Heart left ventricle (tissue), 13 donors: ENCODE results near the gene SUSD1.
"Not testable (repeated sequence)": the region's sequence is repeated elsewhere in the genome, so short reads cannot be mapped to it uniquely, and the experiment has no call there.

Experiments used
- POLR2A ChIP-seq, 2 donors: fragments of 450-650 bp; IDR thresholded peaks; one replicate each; pipeline ENCODE4 v1.6.1; 2017; ENCODE audit warnings: antibody characterized with exemption in 2 of 2, mild to moderate bottlenecking in 2 of 2, moderate library complexity in 2 of 2
- TF ChIP-seq, protein P1 (sequence below), 12 donors: fragments of 200-600 bp; sonication (generic) in 4 of 12; IDR thresholded peaks; one replicate each; pipeline versions ENCODE4 v1.5.0 to v1.8.0; 2018 to 2022; ENCODE audit warnings: antibody characterized with exemption in 12 of 12, mild to moderate bottlenecking in 5 of 12
- donor health status: ischemic (EF 13 %, LVEDD 7.1; RV severe dilation, severe dysfunction).
- donor health status: DM: no; HTN: yes; CAD: no.
- donor health status: DM: no; HTN: no; CAD: no.
- donor health status: ischemic (EF 25% LVEDD 6.9; RV normal size, moderate dysfunction).
- donor health status: ischemic (EF 25% LVEDD 5.7; RV mildly dilated, moderate dysfunction).
- donor health status: ischemic (EF 35%, LVEDD 5.7; RV mildly dilated, moderate dysfunction).
- donor health status: nonischemic (EF 11% LVEDD 7.7; RV severe dilation, severe dysfunction).
- donor health status: DM: yes; HTN: yes; CAD: no.
- donor health status: PGD.
- donor health status: ischemic (EF 29% LVEDD 5.4; RV normal size, mild dysfunction).
- donor health status: nonischemic (EF 23%, LVEDD 6.1; RV moderate dilation, normal function).

DNA sequence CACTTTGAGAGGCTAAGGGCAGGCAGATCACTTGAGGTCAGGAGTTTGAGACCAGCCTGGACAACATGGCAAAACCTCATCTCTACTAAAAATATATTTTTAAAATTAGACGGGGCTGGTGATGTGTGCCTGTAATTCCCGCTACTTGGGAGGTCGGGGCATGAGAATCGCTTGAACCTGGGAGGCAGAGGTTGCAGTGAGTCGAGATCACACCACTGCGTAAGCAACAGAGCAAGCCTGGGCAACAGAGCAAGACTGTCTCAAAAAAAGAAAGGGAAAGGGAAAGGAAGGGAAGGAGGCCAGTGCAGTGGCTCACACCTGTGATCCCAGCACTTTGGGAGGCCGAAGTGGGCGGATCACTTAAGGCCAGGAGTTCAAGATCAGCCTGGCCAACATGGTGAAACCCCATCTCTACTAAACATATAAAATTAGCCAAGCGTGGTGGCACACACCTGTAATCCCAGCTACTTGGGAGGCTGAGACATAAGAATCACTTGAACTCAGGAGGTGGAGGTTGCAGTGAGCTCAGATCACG is 101.4 kb downstream of the SUSD1 start:
- not testable (repeated sequence) for TF ChIP-seq POLR2A (IDR thresholded peaks at IDR 0.05)
- TF ChIP-seq, protein P1, sequence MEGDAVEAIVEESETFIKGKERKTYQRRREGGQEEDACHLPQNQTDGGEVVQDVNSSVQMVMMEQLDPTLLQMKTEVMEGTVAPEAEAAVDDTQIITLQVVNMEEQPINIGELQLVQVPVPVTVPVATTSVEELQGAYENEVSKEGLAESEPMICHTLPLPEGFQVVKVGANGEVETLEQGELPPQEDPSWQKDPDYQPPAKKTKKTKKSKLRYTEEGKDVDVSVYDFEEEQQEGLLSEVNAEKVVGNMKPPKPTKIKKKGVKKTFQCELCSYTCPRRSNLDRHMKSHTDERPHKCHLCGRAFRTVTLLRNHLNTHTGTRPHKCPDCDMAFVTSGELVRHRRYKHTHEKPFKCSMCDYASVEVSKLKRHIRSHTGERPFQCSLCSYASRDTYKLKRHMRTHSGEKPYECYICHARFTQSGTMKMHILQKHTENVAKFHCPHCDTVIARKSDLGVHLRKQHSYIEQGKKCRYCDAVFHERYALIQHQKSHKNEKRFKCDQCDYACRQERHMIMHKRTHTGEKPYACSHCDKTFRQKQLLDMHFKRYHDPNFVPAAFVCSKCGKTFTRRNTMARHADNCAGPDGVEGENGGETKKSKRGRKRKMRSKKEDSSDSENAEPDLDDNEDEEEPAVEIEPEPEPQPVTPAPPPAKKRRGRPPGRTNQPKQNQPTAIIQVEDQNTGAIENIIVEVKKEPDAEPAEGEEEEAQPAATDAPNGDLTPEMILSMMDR (IDR thresholded peaks at IDR 0.05) = not testable (repeated sequence)
